ENCODE data around the gene PRRG1.
"Not testable (repeated sequence)": the region's sequence is repeated elsewhere in the genome, so short reads cannot be mapped to it uniquely, and the experiment has no call there.

Gene PRRG1

GRCh38 chrX:37491686-37492085, 142.5 kb downstream of the PRRG1 start:
- DNase-seq (ENCODE audit: low spot score in 2 of 2) (no peak), ATAC-seq (replicated peaks; ENCODE audit: extremely low read depth, poor library complexity, severe bottlenecking) (no peak)
- no peak overlapping the region for H3K4me3 Mint-ChIP-seq
- H3K36me3 Mint-ChIP-seq (ENCODE audit: insufficient read depth) = no peaks in the 10 kb centered on the region
- H3K4me1 Mint-ChIP-seq = no peaks in the 10 kb centered on the region
- H3K27ac Mint-ChIP-seq (ENCODE audit: low read depth) = no peak overlapping the region
- no peaks in the 10 kb centered on the region for H3K27me3 Mint-ChIP-seq
- no peaks in the 10 kb centered on the region for H3K9me3 Mint-ChIP-seq

- not testable (repeated sequence) for ATAC-seq (replicated peaks; ENCODE audit: extremely low read depth, poor library complexity, severe bottlenecking); H3K4me3 Mint-ChIP-seq; H3K27ac Mint-ChIP-seq (ENCODE audit: low read depth); H3K4me1 Mint-ChIP-seq; DNase-seq (ENCODE audit: low spot score in 2 of 2); H3K9me3 Mint-ChIP-seq; H3K27me3 Mint-ChIP-seq; H3K36me3 Mint-ChIP-seq (ENCODE audit: insufficient read depth)
Measured at GRCh38 chrX:37495760-37496159, 146.6 kb downstream of the PRRG1 start.

GRCh38 chrX:37497126-37497525, 148.0 kb downstream of the PRRG1 start:
- H3K36me3 Mint-ChIP-seq (ENCODE audit: insufficient read depth); H3K27ac Mint-ChIP-seq (ENCODE audit: low read depth); ATAC-seq (replicated peaks; ENCODE audit: extremely low read depth, poor library complexity, severe bottlenecking); H3K4me1 Mint-ChIP-seq; H3K9me3 Mint-ChIP-seq; H3K27me3 Mint-ChIP-seq; DNase-seq (ENCODE audit: low spot score in 2 of 2); H3K4me3 Mint-ChIP-seq: not testable (repeated sequence)

- not testable (repeated sequence) for H3K4me3 Mint-ChIP-seq; H3K36me3 Mint-ChIP-seq (ENCODE audit: insufficient read depth); ATAC-seq (replicated peaks; ENCODE audit: extremely low read depth, poor library complexity, severe bottlenecking); DNase-seq (ENCODE audit: low spot score in 2 of 2); H3K27me3 Mint-ChIP-seq; H3K27ac Mint-ChIP-seq (ENCODE audit: low read depth); H3K4me1 Mint-ChIP-seq; H3K9me3 Mint-ChIP-seq
Measured at GRCh38 chrX:37498323-37498722, 149.2 kb downstream of the PRRG1 start.

- not testable (repeated sequence) for H3K27me3 Mint-ChIP-seq; DNase-seq (ENCODE audit: low spot score in 2 of 2); H3K36me3 Mint-ChIP-seq (ENCODE audit: insufficient read depth); H3K4me1 Mint-ChIP-seq; ATAC-seq (replicated peaks; ENCODE audit: extremely low read depth, poor library complexity, severe bottlenecking); H3K9me3 Mint-ChIP-seq; H3K4me3 Mint-ChIP-seq; H3K27ac Mint-ChIP-seq (ENCODE audit: low read depth)
Measured at GRCh38 chrX:37499649-37500048, 150.5 kb downstream of the PRRG1 start.

- Mint-ChIP-seq H3K27me3 (no peaks in the 10 kb centered on the region), H3K9me3 (no peaks in the 10 kb centered on the region), H3K27ac (ENCODE audit: low read depth) (no peak overlapping the region), H3K36me3 (ENCODE audit: insufficient read depth) (peaks cover 2% of the 10 kb centered on the region), H3K4me3 (no peak overlapping the region), H3K4me1 (no peaks in the 10 kb centered on the region)
- no peak for DNase-seq (ENCODE audit: low spot score in 2 of 2)
- no peak for ATAC-seq (replicated peaks; ENCODE audit: extremely low read depth, poor library complexity, severe bottlenecking)
Measured at GRCh38 chrX:37504991-37505390, 155.8 kb downstream of the PRRG1 start.
